HG02678 (cell line): ENCODE measurements around the gene NALCN.
"Not testable (repeated sequence)": the region's sequence is repeated elsewhere in the genome, so short reads cannot be mapped to it uniquely, and the experiment has no call there.

Source experiments
- ATAC-seq: cut with Tn5 transposase; IDR thresholded peaks from one replicate; pipeline ENCODE4 v1.9.1; 2021; ENCODE audit warnings: mild to moderate bottlenecking, moderate library complexity; ENCODE audit not compliant: unreplicated experiment

NALCN gene

GRCh38 chr13:101343128-101343787 is 73.0 kb downstream of the NALCN start:
- no peak for ATAC-seq

- ATAC-seq: no peak
These were observed 74.8 kb downstream of the NALCN start for GRCh38 chr13:101341464-101341863.

GRCh38 chr13:101339202-101339601 is 77.1 kb downstream of the NALCN start:
- ATAC-seq: no peak

GRCh38 chr13:101332583-101332982 is 83.7 kb downstream of the NALCN start:
- no peak for ATAC-seq

- no peak for ATAC-seq
These were observed 84.6 kb downstream of the NALCN start for GRCh38 chr13:101331731-101332130.

- no peak for ATAC-seq
These were observed 88.4 kb downstream of the NALCN start for GRCh38 chr13:101327871-101328270.

GRCh38 chr13:101326710-101327109 is 89.6 kb downstream of the NALCN start:
- no peak for ATAC-seq

- no peak for ATAC-seq
These were observed 90.9 kb downstream of the NALCN start for GRCh38 chr13:101325423-101325822.

- ATAC-seq: no peak
These were observed 92.7 kb downstream of the NALCN start for GRCh38 chr13:101323601-101324000.

- ATAC-seq: no peak
These were observed 98.3 kb downstream of the NALCN start for GRCh38 chr13:101317986-101318523.

- ATAC-seq: not testable (repeated sequence)
These were observed 102.8 kb downstream of the NALCN start for GRCh38 chr13:101313479-101313878.

GRCh38 chr13:101309014-101309619 is 107.2 kb downstream of the NALCN start:
- ATAC-seq: no peak

- no peak for ATAC-seq
These were observed 107.9 kb downstream of the NALCN start for GRCh38 chr13:101308247-101309013.

- ATAC-seq: no peak
These were observed 109.1 kb downstream of the NALCN start for GRCh38 chr13:101307181-101307701.

- ATAC-seq: no peak
These were observed 109.5 kb downstream of the NALCN start for GRCh38 chr13:101306773-101307172.

GRCh38 chr13:101305981-101306411 is 110.3 kb downstream of the NALCN start:
- no peak for ATAC-seq

GRCh38 chr13:101303521-101303920 is 112.8 kb downstream of the NALCN start:
- no peak for ATAC-seq

- no peak for ATAC-seq
These were observed 115.3 kb downstream of the NALCN start for GRCh38 chr13:101301053-101301452.

GRCh38 chr13:101300531-101300930 is 115.8 kb downstream of the NALCN start:
- ATAC-seq: no peak

- ATAC-seq: no peak
These were observed 117.8 kb downstream of the NALCN start for GRCh38 chr13:101298517-101298916.

- no peak for ATAC-seq
These were observed 118.5 kb downstream of the NALCN start for GRCh38 chr13:101297794-101298193.
